Esophagus squamous epithelium (tissue), 4 donors: ENCODE data around the gene TOM1L1.

Experiments
- POLR2A ChIP-seq, 4 donors: fragments of 450-650 bp; IDR thresholded peaks; one replicate each; pipeline ENCODE4 v1.6.1; 2017; ENCODE audit warnings: antibody characterized with exemption in 4 of 4, mild to moderate bottlenecking in 4 of 4, moderate library complexity in 3 of 4
- TF ChIP-seq, protein P1 (sequence below), 6 experiments: fragments of 450-650 bp in 4 of 6; fragments of 200-600 bp in 2 of 6; sonication (generic) in 2 of 6; IDR thresholded peaks; one replicate each; pipeline ENCODE4 v1.5.1; 2016 to 2019; ENCODE audit warnings: antibody characterized with exemption in 6 of 6, mild to moderate bottlenecking in 4 of 6, moderate library complexity in 4 of 6

GRCh38 chr17:54859187-54859586, 41.5 kb upstream of the TOM1L1 start:
- TF ChIP-seq, protein P1, sequence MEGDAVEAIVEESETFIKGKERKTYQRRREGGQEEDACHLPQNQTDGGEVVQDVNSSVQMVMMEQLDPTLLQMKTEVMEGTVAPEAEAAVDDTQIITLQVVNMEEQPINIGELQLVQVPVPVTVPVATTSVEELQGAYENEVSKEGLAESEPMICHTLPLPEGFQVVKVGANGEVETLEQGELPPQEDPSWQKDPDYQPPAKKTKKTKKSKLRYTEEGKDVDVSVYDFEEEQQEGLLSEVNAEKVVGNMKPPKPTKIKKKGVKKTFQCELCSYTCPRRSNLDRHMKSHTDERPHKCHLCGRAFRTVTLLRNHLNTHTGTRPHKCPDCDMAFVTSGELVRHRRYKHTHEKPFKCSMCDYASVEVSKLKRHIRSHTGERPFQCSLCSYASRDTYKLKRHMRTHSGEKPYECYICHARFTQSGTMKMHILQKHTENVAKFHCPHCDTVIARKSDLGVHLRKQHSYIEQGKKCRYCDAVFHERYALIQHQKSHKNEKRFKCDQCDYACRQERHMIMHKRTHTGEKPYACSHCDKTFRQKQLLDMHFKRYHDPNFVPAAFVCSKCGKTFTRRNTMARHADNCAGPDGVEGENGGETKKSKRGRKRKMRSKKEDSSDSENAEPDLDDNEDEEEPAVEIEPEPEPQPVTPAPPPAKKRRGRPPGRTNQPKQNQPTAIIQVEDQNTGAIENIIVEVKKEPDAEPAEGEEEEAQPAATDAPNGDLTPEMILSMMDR (IDR thresholded peaks at IDR 0.05) = no peak
- no peak for TF ChIP-seq POLR2A (IDR thresholded peaks at IDR 0.05)
